K562 (cell line): Measurements from ENCODE around the gene RFNG. TPM values are rescaled to one million over a fixed set of nuclear protein-coding genes. Genes with fewer than 3 reads are reported as not detected.

Experiments
- ATAC-seq: fragments of 200-7000 bp; cut with Tn5 transposase; 3 replicates; pipeline ENCODE4 v1.9.1; 2020; ENCODE audit warnings: moderate library complexity
- BruUV-seq: library from RNA; stranded (reverse); fragments of 400-500 nt; replicated peaks from 2 replicates; lab custom pipeline; 2021; lab: Mats Ljungman, UMichigan
- CTCF ChIA-PET: fragments of 300-600 bp; formaldehyde crosslinking; extraction: SDS; loops from one replicate; lab custom pipeline; 2021; ENCODE audit warnings: low intra/inter-chr PET ratio; lab: Yijun Ruan, JAX
- POLR2A ChIA-PET: fragments of 300-600, 350-650 bp; sonication (Branson Sonifier 250); formaldehyde crosslinking; extraction: SDS; loops from one replicate; lab custom pipeline; 2021; ENCODE audit warnings: antibody characterized with exemption, inconsistent platforms; lab: Yijun Ruan, JAX
- DNase-seq, 4 experiments: peaks; one replicate each; pipeline versions ENCODE4 v3.0.0 to v3.0.0-alpha.2; 2011 to 2018; ENCODE audit warnings: low spot score in 3 of 4, mixed read lengths in 3 of 4; ENCODE audit errors: extremely low read depth in 1 of 4
- FAIRE-seq: peaks from 2 replicates; lab custom pipeline; 2011; peaks lifted over from hg19 to GRCh38; lab: Jason Lieb, UNC
- H2AFZ ChIP-seq: 2 replicates; pipeline ENCODE4 v1.6.0; 2011; ENCODE audit warnings: low read depth, low read length, control low read depth, inconsistent platforms
- H3K27ac ChIP-seq: fragments of 200-600 bp; 3 replicates; pipeline ENCODE4 v1.8.0; 2011; ENCODE audit warnings: low read depth, mild to moderate bottlenecking, control low read depth, inconsistent platforms, low read length, moderate library complexity, mixed read lengths; ENCODE audit errors: extremely low read depth
- H3K27me3 ChIP-seq, 2 experiments: fragments of 300-600 bp in 1 of 2; 2 replicates in 1 of 2; 3 replicates in 1 of 2; pipeline versions ENCODE4 v1.6.0 to v1.8.0; 2011; ENCODE audit warnings: inconsistent platforms in 2 of 2, low read length in 2 of 2, mild to moderate bottlenecking in 1 of 2, mixed read lengths in 1 of 2, moderate library complexity in 1 of 2; ENCODE audit not compliant: control insufficient read depth in 2 of 2, insufficient read depth in 2 of 2
- H3K36me3 ChIP-seq: fragments of 300-600 bp; 3 replicates; pipeline ENCODE4 v1.8.0; 2011; ENCODE audit warnings: mild to moderate bottlenecking, low read length, inconsistent platforms; ENCODE audit not compliant: control insufficient read depth, insufficient read depth
- H3K4me1 ChIP-seq, 2 experiments: fragments of 200-600 bp in 1 of 2; replicated peaks in 1 of 2; 2 replicates in 1 of 2; 3 replicates in 1 of 2; pipeline versions ENCODE4 v1.5.1 to v1.8.0; 2011; ENCODE audit warnings: inconsistent platforms in 2 of 2, low read length in 2 of 2, mild to moderate bottlenecking in 1 of 2, mixed read lengths in 1 of 2, moderate library complexity in 1 of 2; ENCODE audit not compliant: control insufficient read depth in 2 of 2, insufficient read depth in 2 of 2
- H3K4me2 ChIP-seq: 2 replicates; pipeline ENCODE4 v1.6.1; 2011; ENCODE audit warnings: low read length, control low read depth, inconsistent platforms, mixed read lengths; ENCODE audit not compliant: insufficient read depth
- H3K4me3 ChIP-seq: fragments of 200-600 bp; sonication (generic), shearing (Covaris generic); 2 replicates; pipeline ENCODE4 v1.5.1; 2016; ENCODE audit warnings: control low read depth, inconsistent platforms
- H3K79me2 ChIP-seq: fragments of 200-600 bp; 3 replicates; pipeline ENCODE4 v1.8.0; 2011; ENCODE audit warnings: low read length, inconsistent platforms; ENCODE audit not compliant: control insufficient read depth, insufficient read depth
- H3K9ac ChIP-seq, 2 experiments: 2 replicates each; pipeline versions ENCODE4 v1.6.0 to v1.6.1; 2011; ENCODE audit warnings: low read depth in 2 of 2, low read length in 2 of 2, control low read depth in 1 of 2, inconsistent platforms in 1 of 2, mild to moderate bottlenecking in 1 of 2, mixed read lengths in 1 of 2; ENCODE audit not compliant: insufficient read depth in 1 of 2
- H3K9me1 ChIP-seq: one replicate; pipeline ENCODE4 v1.6.0; 2011; ENCODE audit warnings: inconsistent platforms, mild to moderate bottlenecking, low read length, moderate library complexity; ENCODE audit not compliant: control insufficient read depth, insufficient read depth
- H3K9me3 ChIP-seq: replicated peaks from 2 replicates; pipeline ENCODE4 v1.5.1; 2011; ENCODE audit warnings: low read depth, low read length, inconsistent platforms; ENCODE audit not compliant: control insufficient read depth, insufficient read depth
- H4K20me1 ChIP-seq: replicated peaks from 2 replicates; pipeline ENCODE4 v1.6.1; 2011; ENCODE audit warnings: low read length, inconsistent platforms, mixed read lengths; ENCODE audit not compliant: control insufficient read depth, insufficient read depth
- LCOR ChIP-seq: sonication (generic); formaldehyde crosslinking; IDR thresholded peaks from 2 replicates; pipeline ENCODE4 v1.8.0; 2022; ENCODE audit warnings: mild to moderate bottlenecking, missing genetic modification reagents
- NCOR1 ChIP-seq: fragments of 450-650 bp; IDR thresholded peaks from 2 replicates; pipeline ENCODE4 v1.6.1; 2016; ENCODE audit warnings: mild to moderate bottlenecking, moderate library complexity
- TSHZ1 ChIP-seq: fragments of 250-450 bp; sonication (Bioruptor Pico); IDR thresholded peaks from 2 replicates; pipeline ENCODE4 v1.4.0; 2020; ENCODE audit warnings: mild to moderate bottlenecking, moderate library complexity
- ZNF518B ChIP-seq: fragments of 250-450 bp; sonication (Bioruptor Pico); IDR thresholded peaks from 2 replicates; pipeline ENCODE4 v1.5.0; 2021; ENCODE audit warnings: mild to moderate bottlenecking, moderate library complexity
- ZNF583 ChIP-seq: fragments of 250-450 bp; sonication (Bioruptor Pico); IDR thresholded peaks from 2 replicates; pipeline ENCODE4 v1.4.0; 2020
- WGBS: fragments of 100-300 bp; shearing (Covaris generic); methylation state at CpG from one replicate; pipeline ENCODE4 v1.1.6; 2016; ENCODE audit warnings: low coverage, mixed read lengths; ENCODE audit not compliant: insufficient coverage; ENCODE audit errors: missing lambda C conversion rate; 5-methylcytosine and 5-hydroxymethylcytosine counted together
- in situ Hi-C: fragments of 300-500 bp; cut with MboI; formaldehyde crosslinking; loops from 4 replicates; pipeline ENCODE4 v1.15.0; 2018; ENCODE audit warnings: inconsistent platforms, mixed read lengths
- intact Hi-C: fragments of 100-400 bp; cut with micrococcal nuclease; formaldehyde crosslinking; loops from 2 replicates; pipeline ENCODE4 v1.14.2; 2022
- polyA plus RNA-seq, 8 experiments: library from polyadenylated mRNA; depleted of rRNA in 4 of 8; stranded (reverse) in 5 of 8; unstranded in 3 of 8; fragments of >200 nt; fragmentation: Nextera tagmentation in 2 of 8; fragmentation: Illumina TruSeq in 1 of 8; extraction: Ambion mirVana in 2 of 8; extraction: Trizol in 1 of 8; gene quantifications; 2 replicates each; pipeline versions ENCODE4 v1.2.1 to v1.2.3, GENCODE V29; 2011 to 2014; ENCODE audit warnings: inconsistent platforms in 1 of 8, missing spikeins in 1 of 8
- total RNA-seq, 7 experiments: library from RNA; depleted of rRNA in 6 of 7; stranded (reverse); fragments of >200 nt in 6 of 7; fragmentation: Illumina TruSeq in 2 of 7; extraction: Trizol in 2 of 7; gene quantifications; 2 replicates each; pipeline versions ENCODE4 v1.2.1 to v1.2.3, GENCODE V29; 2011 to 2021; ENCODE audit warnings: low replicate concordance in 1 of 7
- TF ChIP-seq, protein P1 (sequence below): conservative IDR thresholded peaks from 2 replicates; pipeline ENCODE4 v1.6.1; 2011; ENCODE audit warnings: low read depth, mild to moderate bottlenecking, low read length; ENCODE audit not compliant: control insufficient read depth
- TF ChIP-seq, protein P2 (sequence below): fragments of 250-450 bp; sonication (Bioruptor Pico); IDR thresholded peaks from 2 replicates; pipeline ENCODE4 v1.8.0; 2021; ENCODE audit warnings: borderline replicate concordance, mild to moderate bottlenecking, moderate library complexity; ENCODE audit not compliant: poor library complexity, severe bottlenecking
- TF ChIP-seq, protein P3 (sequence below): fragments of 450-650 bp; IDR thresholded peaks from 2 replicates; pipeline ENCODE4 v1.7.1; 2018; ENCODE audit warnings: mild to moderate bottlenecking, low read depth; ENCODE audit not compliant: partially characterized antibody

The RFNG gene
- total and polyA plus RNA-seq, 9 of the 15 experiments (the other 6 are each of a cell fraction or from before 2014, with no cell fraction given) = 0.32 to 32.8 (median 9.5) TPM

DNA sequence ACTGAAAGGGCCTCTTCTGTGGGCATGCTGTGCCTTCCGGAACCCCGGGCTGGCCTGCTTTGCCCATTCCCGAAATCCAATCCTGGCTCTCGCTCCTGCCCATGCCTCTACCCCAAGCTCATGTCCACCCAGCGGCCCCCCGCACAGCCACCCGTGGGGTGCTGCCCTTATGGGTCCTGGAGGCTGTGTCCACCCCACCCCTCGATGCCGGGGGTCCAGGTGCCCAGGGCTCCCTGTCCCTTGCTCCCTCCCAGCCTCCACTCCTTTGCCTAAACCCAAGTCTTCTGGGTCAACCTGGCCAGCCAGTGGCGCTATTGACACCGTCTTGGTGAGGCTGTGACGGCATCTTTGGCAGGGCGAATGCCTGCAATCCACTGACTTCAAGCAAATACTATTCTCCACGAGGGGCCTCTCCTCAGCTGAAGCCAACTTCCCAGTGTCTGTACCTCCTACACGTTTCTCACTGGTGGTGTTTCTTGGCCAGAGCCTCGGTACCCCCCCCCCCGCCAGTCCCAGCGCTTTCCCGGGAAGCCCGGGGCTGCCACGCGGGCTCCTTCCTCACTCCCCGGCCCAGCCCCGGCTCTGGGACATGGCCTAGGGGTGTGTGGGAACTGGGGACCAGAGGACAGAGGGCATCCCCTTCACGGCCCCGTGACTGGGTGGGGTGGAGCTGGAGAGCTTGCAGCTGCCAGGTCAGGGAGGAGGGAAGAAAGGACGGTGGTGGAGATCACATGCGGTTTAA, 26.2 kb upstream of the RFNG start:
- H3K9ac ChIP-seq = no peak overlapping the region
- no peaks in the 10 kb centered on the region; the same call in 2 of the 3 replicates for H3K79me2 ChIP-seq
- WGBS = 72% methylated on average over 26 of the region's 28 CpGs
- peaks cover 0 to 57% of the 10 kb centered on the region in 2 experiments; a peak in 2 of 5 replicates for H3K4me1 ChIP-seq
- H3K4me3 ChIP-seq = no peak overlapping the region
- DNase-seq (peak in 1 of 4 experiments; percentile 38), FAIRE-seq (peak; percentile 46), ATAC-seq (peak; percentile 27)
- peaks cover 3% of the 10 kb centered on the region for H3K9me1 ChIP-seq
- H3K36me3 ChIP-seq = peaks cover 51% of the 10 kb centered on the region; the same call in 2 of the 3 replicates
- BruUV-seq = no TSS peak
- H3K9me3 ChIP-seq = no peaks in the 10 kb centered on the region
- no peaks in the 10 kb centered on the region for H3K27me3 ChIP-seq
- H4K20me1 ChIP-seq = peaks cover 27% of the 10 kb centered on the region
- ChIA-PET CTCF (no interaction called here), POLR2A (interaction anchor here (0.7 to 4.2 kb wide), 6 partner anchors 10 to 208 kb away, joined by 3 to 52 read pairs (median 5); partner anchors contain the start of gene DUS1L)
- intact Hi-C loops = no loop called here
- H3K27ac ChIP-seq = no peak overlapping the region
- H3K4me2 ChIP-seq = no peak overlapping the region
- in situ Hi-C loops = no loop called here
- no peak overlapping the region for H2AFZ ChIP-seq
- TF ChIP-seq ZNF583 (CRISPR knock-in tag) = no peak
- no peak for TF ChIP-seq LCOR
- no peak for TF ChIP-seq ZNF518B (CRISPR knock-in tag)
- TF ChIP-seq, protein P1, sequence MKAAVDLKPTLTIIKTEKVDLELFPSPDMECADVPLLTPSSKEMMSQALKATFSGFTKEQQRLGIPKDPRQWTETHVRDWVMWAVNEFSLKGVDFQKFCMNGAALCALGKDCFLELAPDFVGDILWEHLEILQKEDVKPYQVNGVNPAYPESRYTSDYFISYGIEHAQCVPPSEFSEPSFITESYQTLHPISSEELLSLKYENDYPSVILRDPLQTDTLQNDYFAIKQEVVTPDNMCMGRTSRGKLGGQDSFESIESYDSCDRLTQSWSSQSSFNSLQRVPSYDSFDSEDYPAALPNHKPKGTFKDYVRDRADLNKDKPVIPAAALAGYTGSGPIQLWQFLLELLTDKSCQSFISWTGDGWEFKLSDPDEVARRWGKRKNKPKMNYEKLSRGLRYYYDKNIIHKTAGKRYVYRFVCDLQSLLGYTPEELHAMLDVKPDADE = peak; percentile 32; the same call in 1 of the 2 replicates
- no peak for TF ChIP-seq TSHZ1 (CRISPR knock-in tag)
- TF ChIP-seq, protein P2, sequence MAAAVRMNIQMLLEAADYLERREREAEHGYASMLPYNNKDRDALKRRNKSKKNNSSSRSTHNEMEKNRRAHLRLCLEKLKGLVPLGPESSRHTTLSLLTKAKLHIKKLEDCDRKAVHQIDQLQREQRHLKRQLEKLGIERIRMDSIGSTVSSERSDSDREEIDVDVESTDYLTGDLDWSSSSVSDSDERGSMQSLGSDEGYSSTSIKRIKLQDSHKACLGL = no peak
- TF ChIP-seq NCOR1 = no peak
- TF ChIP-seq, protein P3, sequence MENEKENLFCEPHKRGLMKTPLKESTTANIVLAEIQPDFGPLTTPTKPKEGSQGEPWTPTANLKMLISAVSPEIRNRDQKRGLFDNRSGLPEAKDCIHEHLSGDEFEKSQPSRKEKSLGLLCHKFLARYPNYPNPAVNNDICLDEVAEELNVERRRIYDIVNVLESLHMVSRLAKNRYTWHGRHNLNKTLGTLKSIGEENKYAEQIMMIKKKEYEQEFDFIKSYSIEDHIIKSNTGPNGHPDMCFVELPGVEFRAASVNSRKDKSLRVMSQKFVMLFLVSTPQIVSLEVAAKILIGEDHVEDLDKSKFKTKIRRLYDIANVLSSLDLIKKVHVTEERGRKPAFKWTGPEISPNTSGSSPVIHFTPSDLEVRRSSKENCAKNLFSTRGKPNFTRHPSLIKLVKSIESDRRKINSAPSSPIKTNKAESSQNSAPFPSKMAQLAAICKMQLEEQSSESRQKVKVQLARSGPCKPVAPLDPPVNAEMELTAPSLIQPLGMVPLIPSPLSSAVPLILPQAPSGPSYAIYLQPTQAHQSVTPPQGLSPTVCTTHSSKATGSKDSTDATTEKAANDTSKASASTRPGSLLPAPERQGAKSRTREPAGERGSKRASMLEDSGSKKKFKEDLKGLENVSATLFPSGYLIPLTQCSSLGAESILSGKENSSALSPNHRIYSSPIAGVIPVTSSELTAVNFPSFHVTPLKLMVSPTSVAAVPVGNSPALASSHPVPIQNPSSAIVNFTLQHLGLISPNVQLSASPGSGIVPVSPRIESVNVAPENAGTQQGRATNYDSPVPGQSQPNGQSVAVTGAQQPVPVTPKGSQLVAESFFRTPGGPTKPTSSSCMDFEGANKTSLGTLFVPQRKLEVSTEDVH = peak; percentile 60
